GM23338 (cell line): ENCODE results near the gene RASSF4. TPM values are rescaled to one million over a fixed set of nuclear protein-coding genes. Genes with fewer than 3 reads are reported as not detected.

Experiments
- ATAC-seq: fragments of 200-7000 bp; cut with Tn5 transposase; 3 replicates; pipeline ENCODE4 v1.9.1; 2020
- DNase-seq: peaks from one replicate; pipeline ENCODE4 v3.0.0-alpha.2; 2015; ENCODE audit warnings: low spot score
- H2AFZ ChIP-seq: fragments of 200-600 bp; sonication (generic); 2 replicates; pipeline ENCODE4 v1.8.0; 2016; ENCODE audit warnings: antibody characterized with exemption, mild to moderate bottlenecking, moderate library complexity
- H3F3A ChIP-seq: fragments of 200-600 bp; sonication (generic); replicated peaks from 2 replicates; pipeline ENCODE4 v1.8.0; 2017; ENCODE audit warnings: antibody characterized with exemption, mixed run types, low read depth
- H3K27ac ChIP-seq: fragments of 200-600 bp; sonication (generic); 2 replicates; pipeline ENCODE4 v1.6.1; 2016; ENCODE audit warnings: low read depth
- H3K27me3 ChIP-seq: fragments of 200-600 bp; sonication (generic); 2 replicates; pipeline ENCODE4 v1.8.0; 2016; ENCODE audit warnings: mild to moderate bottlenecking, mixed run types, moderate library complexity; ENCODE audit not compliant: insufficient read depth
- H3K36me3 ChIP-seq: fragments of 200-600 bp; sonication (generic); 2 replicates; pipeline ENCODE4 v1.8.0; 2016; ENCODE audit warnings: mild to moderate bottlenecking; ENCODE audit not compliant: insufficient read depth
- H3K4me1 ChIP-seq: fragments of 200-600 bp; sonication (generic); 2 replicates; pipeline ENCODE4 v1.8.0; 2016; ENCODE audit warnings: mild to moderate bottlenecking, moderate library complexity; ENCODE audit not compliant: insufficient read depth
- H3K4me2 ChIP-seq: fragments of 200-600 bp; sonication (generic); 2 replicates; pipeline ENCODE4 v1.7.1; 2017; ENCODE audit warnings: mixed run types
- H3K4me3 ChIP-seq: fragments of 200-600 bp; sonication (generic); 2 replicates; pipeline ENCODE4 v1.6.1; 2016; ENCODE audit warnings: mixed run types
- H3K79me2 ChIP-seq: fragments of 200-600 bp; sonication (generic); replicated peaks from 2 replicates; pipeline ENCODE4 v1.8.0; 2017; ENCODE audit warnings: mild to moderate bottlenecking; ENCODE audit not compliant: insufficient read depth
- H3K9me2 ChIP-seq: fragments of 200-600 bp; sonication (generic); 2 replicates; pipeline ENCODE4 v1.8.0; 2017; ENCODE audit not compliant: insufficient read depth
- H4K20me1 ChIP-seq: fragments of 200-600 bp; sonication (generic); replicated peaks from 2 replicates; pipeline ENCODE4 v1.8.0; 2017; ENCODE audit warnings: mild to moderate bottlenecking; ENCODE audit not compliant: insufficient read depth
- H3K27ac Mint-ChIP-seq: 2 replicates; pipeline ENCODE4 v1.8.0; 2020; ENCODE audit warnings: inconsistent platforms, mild to moderate bottlenecking, moderate library complexity, mixed read lengths
- H3K27me3 Mint-ChIP-seq: 3 replicates; pipeline ENCODE4 v1.8.0; 2022; ENCODE audit warnings: low read depth, mild to moderate bottlenecking, moderate library complexity, mixed read lengths, inconsistent platforms; ENCODE audit not compliant: insufficient read depth, poor library complexity
- H3K36me3 Mint-ChIP-seq: 3 replicates; pipeline ENCODE4 v1.8.0; 2021; ENCODE audit warnings: low read depth, mild to moderate bottlenecking, inconsistent platforms, moderate library complexity, mixed read lengths
- H3K4me1 Mint-ChIP-seq: 3 replicates; pipeline ENCODE4 v1.8.0; 2020; ENCODE audit warnings: mild to moderate bottlenecking, inconsistent platforms, mixed read lengths
- H3K4me3 Mint-ChIP-seq: 3 replicates; pipeline ENCODE4 v1.8.0; 2021; ENCODE audit warnings: moderate library complexity, mild to moderate bottlenecking, inconsistent platforms, mixed read lengths
- H3K9me3 Mint-ChIP-seq: 3 replicates; pipeline ENCODE4 v1.8.0; 2020; ENCODE audit warnings: moderate library complexity, mild to moderate bottlenecking, inconsistent platforms, mixed read lengths
- CREB1 ChIP-seq: fragments of 250-450 bp; sonication (Bioruptor Pico); IDR thresholded peaks from 2 replicates; pipeline ENCODE4 v1.5.0; 2020; ENCODE audit warnings: low read depth, mild to moderate bottlenecking, moderate library complexity
- JUNB ChIP-seq: IDR thresholded peaks from one replicate; pipeline ENCODE4 v1.6.1; 2016; ENCODE audit warnings: antibody characterized with exemption; ENCODE audit not compliant: unreplicated experiment
- ZNF114 ChIP-seq: fragments of 250-450 bp; sonication (Bioruptor Pico); IDR thresholded peaks from 2 replicates; pipeline ENCODE4 v1.5.0; 2020; ENCODE audit warnings: mild to moderate bottlenecking, moderate library complexity
- ZNF462 ChIP-seq: fragments of 250-450 bp; sonication (Bioruptor Pico); IDR thresholded peaks from 2 replicates; pipeline ENCODE4 v1.5.0; 2020; ENCODE audit warnings: mild to moderate bottlenecking, moderate library complexity
- polyA plus RNA-seq: library from polyadenylated mRNA; unstranded; fragments of >200 nt; fragmentation: Nextera tagmentation; extraction: Ambion mirVana; gene quantifications from 2 replicates; pipeline ENCODE4 v1.2.1, GENCODE V29; 2016
- total RNA-seq: library from RNA; depleted of rRNA; stranded (reverse); fragments of >200 nt; shearing (Covaris generic); gene quantifications from 2 replicates; pipeline ENCODE4 v1.2.3, GENCODE V29; 2014
- TF ChIP-seq, protein P1 (sequence below): IDR thresholded peaks from 2 replicates; pipeline ENCODE4 v1.6.1; 2016; ENCODE audit warnings: antibody characterized with exemption
- TF ChIP-seq, protein P2 (sequence below), 2 experiments: fragments of 200-600 bp in 1 of 2; sonication (generic) in 1 of 2; conservative IDR thresholded peaks; 2 replicates each; pipeline versions ENCODE4 v1.5.1 to v1.6.1; 2016 to 2017; ENCODE audit warnings: antibody characterized with exemption in 2 of 2, low read depth in 2 of 2, mild to moderate bottlenecking in 2 of 2, moderate library complexity in 1 of 2

RASSF4 gene
- total and polyA plus RNA-seq, 2 experiments from 2014 or later, result 12.4 to 13.6 TPM

DNA sequence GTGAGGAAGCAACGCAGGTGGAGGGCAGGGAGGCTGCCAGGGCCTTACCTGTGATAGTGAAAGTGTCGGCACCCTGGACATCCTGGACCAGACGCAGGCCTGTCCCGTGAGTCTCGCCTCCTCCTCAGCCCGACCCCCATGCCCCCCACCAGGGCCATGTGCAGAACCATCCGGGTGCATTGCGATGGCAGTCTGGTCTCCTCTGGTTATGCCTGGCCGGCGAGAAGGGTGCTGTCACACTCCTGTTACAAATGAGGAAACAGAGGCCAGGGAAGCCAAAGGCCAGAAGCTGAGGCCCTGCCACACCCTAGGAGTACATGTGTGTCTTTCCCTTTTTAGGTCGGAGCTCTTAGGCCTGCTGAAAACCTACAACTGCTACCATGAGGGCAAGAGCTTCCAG lies 11.8 kb downstream of the RASSF4 start (continued):
- TF ChIP-seq ZNF462 (CRISPR knock-in tag) (no peak), JUNB (no peak), ZNF114 (no peak)
- TF ChIP-seq, protein P1, sequence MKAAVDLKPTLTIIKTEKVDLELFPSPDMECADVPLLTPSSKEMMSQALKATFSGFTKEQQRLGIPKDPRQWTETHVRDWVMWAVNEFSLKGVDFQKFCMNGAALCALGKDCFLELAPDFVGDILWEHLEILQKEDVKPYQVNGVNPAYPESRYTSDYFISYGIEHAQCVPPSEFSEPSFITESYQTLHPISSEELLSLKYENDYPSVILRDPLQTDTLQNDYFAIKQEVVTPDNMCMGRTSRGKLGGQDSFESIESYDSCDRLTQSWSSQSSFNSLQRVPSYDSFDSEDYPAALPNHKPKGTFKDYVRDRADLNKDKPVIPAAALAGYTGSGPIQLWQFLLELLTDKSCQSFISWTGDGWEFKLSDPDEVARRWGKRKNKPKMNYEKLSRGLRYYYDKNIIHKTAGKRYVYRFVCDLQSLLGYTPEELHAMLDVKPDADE, result no peak

GRCh38 chr10:44971935-44972757 lies 12.5 kb downstream of the RASSF4 start:
- no peak for ATAC-seq
- H3K36me3 Mint-ChIP-seq, result peaks cover 19% of the 10 kb centered on the region
- H3K4me1 Mint-ChIP-seq, result peaks cover 44% of the 10 kb centered on the region
- no peak overlapping the region for H3K27ac Mint-ChIP-seq
- TF ChIP-seq, protein P2, sequence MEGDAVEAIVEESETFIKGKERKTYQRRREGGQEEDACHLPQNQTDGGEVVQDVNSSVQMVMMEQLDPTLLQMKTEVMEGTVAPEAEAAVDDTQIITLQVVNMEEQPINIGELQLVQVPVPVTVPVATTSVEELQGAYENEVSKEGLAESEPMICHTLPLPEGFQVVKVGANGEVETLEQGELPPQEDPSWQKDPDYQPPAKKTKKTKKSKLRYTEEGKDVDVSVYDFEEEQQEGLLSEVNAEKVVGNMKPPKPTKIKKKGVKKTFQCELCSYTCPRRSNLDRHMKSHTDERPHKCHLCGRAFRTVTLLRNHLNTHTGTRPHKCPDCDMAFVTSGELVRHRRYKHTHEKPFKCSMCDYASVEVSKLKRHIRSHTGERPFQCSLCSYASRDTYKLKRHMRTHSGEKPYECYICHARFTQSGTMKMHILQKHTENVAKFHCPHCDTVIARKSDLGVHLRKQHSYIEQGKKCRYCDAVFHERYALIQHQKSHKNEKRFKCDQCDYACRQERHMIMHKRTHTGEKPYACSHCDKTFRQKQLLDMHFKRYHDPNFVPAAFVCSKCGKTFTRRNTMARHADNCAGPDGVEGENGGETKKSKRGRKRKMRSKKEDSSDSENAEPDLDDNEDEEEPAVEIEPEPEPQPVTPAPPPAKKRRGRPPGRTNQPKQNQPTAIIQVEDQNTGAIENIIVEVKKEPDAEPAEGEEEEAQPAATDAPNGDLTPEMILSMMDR (conservative IDR thresholded peaks at IDR 0.05; ENCODE audit: low read depth in 2 of 2), result no peak
- no peak for TF ChIP-seq JUNB
- no peak for TF ChIP-seq CREB1 (CRISPR knock-in tag)
- H2AFZ ChIP-seq, result no peak overlapping the region
- H3K27ac ChIP-seq, result no peak overlapping the region
- no peaks in the 10 kb centered on the region for H3K36me3 ChIP-seq
- peaks cover 32% of the 10 kb centered on the region for H3K4me1 ChIP-seq
- no peaks in the 10 kb centered on the region for H3F3A ChIP-seq
- no peaks in the 10 kb centered on the region for H3K9me2 ChIP-seq
- H3K4me2 ChIP-seq, result no peak overlapping the region
- H3K9me3 Mint-ChIP-seq, result no peaks in the 10 kb centered on the region
- DNase-seq, result no peak
- no peaks in the 10 kb centered on the region for H3K27me3 ChIP-seq
- H3K4me3 ChIP-seq, result no peak overlapping the region
- no peak overlapping the region for H3K4me3 Mint-ChIP-seq
- no peaks in the 10 kb centered on the region; the same call in 1 of the 2 replicates for H3K79me2 ChIP-seq
- no peaks in the 10 kb centered on the region for H4K20me1 ChIP-seq
- peaks cover 16% of the 10 kb centered on the region for H3K27me3 Mint-ChIP-seq
